Colonic mucosa (tissue), 4 donors: Measurements from ENCODE around the gene IFRD2. TPM values are rescaled to one million over a fixed set of nuclear protein-coding genes. Genes with fewer than 3 reads are reported as not detected.

ENCODE experiments used
- DNase-seq: peaks from one replicate; pipeline ENCODE4 v3.0.0-alpha.2; 2020
- H3K27ac ChIP-seq: fragments of 200-600 bp; one replicate; pipeline ENCODE4 v1.8.0; 2021
- H3K27me3 ChIP-seq: fragments of 200-600 bp; one replicate; pipeline ENCODE4 v1.8.0; 2021
- H3K36me3 ChIP-seq: fragments of 200-600 bp; one replicate; pipeline ENCODE4 v1.8.0; 2021
- H3K4me1 ChIP-seq: fragments of 200-600 bp; one replicate; pipeline ENCODE4 v1.8.0; 2021; ENCODE audit warnings: mild to moderate bottlenecking
- H3K4me3 ChIP-seq: fragments of 200-600 bp; one replicate; pipeline ENCODE4 v1.8.0; 2021
- H3K9ac ChIP-seq, 2 donors: one replicate each; pipeline ENCODE4 v1.7.0; 2013; ENCODE audit warnings: control low read depth in 2 of 2, low read depth in 2 of 2, low read length in 2 of 2
- H3K9me3 ChIP-seq: fragments of 200-600 bp; one replicate; pipeline ENCODE4 v1.8.0; 2021
- intact Hi-C: fragments of 100-400 bp; cut with DNase I; formaldehyde crosslinking; loops from one replicate; pipeline ENCODE4 v1.14.1; 2022
- total RNA-seq, 2 donors: library from RNA; stranded (reverse); fragmentation: NEBNext Ultra II Directional in 1 of 2; extraction: Animal tissue kit (Norgen Biotek cat#: 25700) in 1 of 2; gene quantifications; one replicate each; pipeline ENCODE4 v1.2.1, GENCODE V29; 2021
- TF ChIP-seq, protein P1 (sequence below): fragments of 200-600 bp; IDR thresholded peaks from one replicate; pipeline ENCODE4 v1.8.0; 2022; ENCODE audit warnings: antibody characterized with exemption, mild to moderate bottlenecking
- donor health status: healthy.
- donor health status: DM: no; HTN: no; CAD: no.
- donor health status: DM: no; HTN: no; CAD: no.

The IFRD2 gene
- total RNA-seq, 2 donors from 2014 or later = 52.8 to 129 TPM

DNA sequence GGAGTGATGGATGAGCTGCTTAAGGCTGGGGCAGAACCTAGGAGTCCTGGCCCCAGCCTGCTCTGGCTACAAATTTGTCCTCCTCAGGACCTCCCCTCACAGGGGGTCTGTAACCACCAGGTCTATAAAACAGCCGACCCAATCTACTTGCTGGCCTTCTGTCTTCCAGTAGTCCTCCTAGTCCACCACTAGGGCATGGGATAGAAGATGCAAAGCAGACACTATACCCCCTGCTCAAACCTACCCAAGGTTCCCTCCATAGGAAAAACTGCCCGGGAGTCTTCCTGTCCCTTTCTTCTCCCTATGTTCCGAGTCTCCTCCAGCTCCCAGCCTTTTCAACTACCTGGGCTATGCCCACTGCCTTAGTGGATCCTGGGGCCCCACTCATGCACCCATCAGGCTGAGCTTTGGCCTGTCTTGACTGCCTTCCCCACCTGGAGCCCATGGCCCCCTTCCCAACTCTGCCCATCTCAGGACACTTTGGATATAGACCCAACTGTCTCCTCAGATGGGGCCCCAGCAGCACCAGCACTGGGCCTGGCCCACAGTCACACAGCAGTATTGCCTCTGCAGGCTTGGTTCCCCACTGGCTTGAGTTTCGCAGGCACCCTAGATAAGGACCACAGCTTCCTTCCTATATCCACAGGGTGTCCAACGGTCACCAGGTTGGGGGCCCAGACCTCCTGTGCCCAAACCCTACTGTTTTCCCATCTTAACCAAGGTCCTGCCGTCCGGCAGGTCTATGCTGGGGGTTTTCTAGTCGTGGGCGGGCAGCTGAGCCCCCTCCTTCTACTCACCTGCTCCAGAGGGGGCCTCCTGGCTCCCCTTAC, 5.9 kb upstream of the IFRD2 start:
- peak; percentile 37 for DNase-seq

DNA sequence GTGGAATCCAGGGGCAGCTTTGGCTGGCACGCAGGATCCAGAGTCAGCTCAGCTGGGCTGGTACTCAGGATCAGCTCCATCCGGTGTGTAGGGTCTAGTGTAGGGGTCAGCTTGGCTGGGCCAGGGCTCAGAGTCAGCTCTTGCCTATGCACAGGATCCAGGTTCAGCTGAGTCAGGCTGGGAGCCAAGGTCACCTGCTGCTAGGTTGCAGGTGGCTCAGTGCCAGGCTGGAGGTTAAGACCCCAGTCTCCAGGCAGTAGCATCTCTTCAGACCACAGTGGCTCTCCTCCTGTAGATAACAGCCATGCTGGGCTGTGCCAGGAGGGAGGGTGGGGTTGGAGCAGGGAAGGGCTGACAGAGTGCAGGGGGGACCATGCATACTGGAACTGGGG, 5.2 kb upstream of the IFRD2 start:
- Histone ChIP-seq H3K4me1 (peaks cover 15% of the 10 kb centered on the region), H3K9ac (no peak overlapping the region), H3K27me3 (no peaks in the 10 kb centered on the region), H3K27ac (no peak overlapping the region), H3K9me3 (no peaks in the 10 kb centered on the region), H3K4me3 (no peak overlapping the region), H3K36me3 (no peaks in the 10 kb centered on the region)
- TF ChIP-seq, protein P1, sequence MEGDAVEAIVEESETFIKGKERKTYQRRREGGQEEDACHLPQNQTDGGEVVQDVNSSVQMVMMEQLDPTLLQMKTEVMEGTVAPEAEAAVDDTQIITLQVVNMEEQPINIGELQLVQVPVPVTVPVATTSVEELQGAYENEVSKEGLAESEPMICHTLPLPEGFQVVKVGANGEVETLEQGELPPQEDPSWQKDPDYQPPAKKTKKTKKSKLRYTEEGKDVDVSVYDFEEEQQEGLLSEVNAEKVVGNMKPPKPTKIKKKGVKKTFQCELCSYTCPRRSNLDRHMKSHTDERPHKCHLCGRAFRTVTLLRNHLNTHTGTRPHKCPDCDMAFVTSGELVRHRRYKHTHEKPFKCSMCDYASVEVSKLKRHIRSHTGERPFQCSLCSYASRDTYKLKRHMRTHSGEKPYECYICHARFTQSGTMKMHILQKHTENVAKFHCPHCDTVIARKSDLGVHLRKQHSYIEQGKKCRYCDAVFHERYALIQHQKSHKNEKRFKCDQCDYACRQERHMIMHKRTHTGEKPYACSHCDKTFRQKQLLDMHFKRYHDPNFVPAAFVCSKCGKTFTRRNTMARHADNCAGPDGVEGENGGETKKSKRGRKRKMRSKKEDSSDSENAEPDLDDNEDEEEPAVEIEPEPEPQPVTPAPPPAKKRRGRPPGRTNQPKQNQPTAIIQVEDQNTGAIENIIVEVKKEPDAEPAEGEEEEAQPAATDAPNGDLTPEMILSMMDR = no peak
- intact Hi-C loops = no loop called here
- no peak for DNase-seq

More for the DNA sequence above, 5.9 kb upstream of the IFRD2 start:
- intact Hi-C loops = no loop called here
- TF ChIP-seq, protein P1 = no peak
- Histone ChIP-seq H3K9me3 (no peaks in the 10 kb centered on the region), H3K4me1 (peaks cover 15% of the 10 kb centered on the region), H3K27ac (peak overlapping the region; percentile 88), H3K27me3 (no peaks in the 10 kb centered on the region), H3K36me3 (no peaks in the 10 kb centered on the region), H3K4me3 (peak overlapping the region; percentile 47), H3K9ac (peak overlapping the region; percentile 91 to 97)

DNA sequence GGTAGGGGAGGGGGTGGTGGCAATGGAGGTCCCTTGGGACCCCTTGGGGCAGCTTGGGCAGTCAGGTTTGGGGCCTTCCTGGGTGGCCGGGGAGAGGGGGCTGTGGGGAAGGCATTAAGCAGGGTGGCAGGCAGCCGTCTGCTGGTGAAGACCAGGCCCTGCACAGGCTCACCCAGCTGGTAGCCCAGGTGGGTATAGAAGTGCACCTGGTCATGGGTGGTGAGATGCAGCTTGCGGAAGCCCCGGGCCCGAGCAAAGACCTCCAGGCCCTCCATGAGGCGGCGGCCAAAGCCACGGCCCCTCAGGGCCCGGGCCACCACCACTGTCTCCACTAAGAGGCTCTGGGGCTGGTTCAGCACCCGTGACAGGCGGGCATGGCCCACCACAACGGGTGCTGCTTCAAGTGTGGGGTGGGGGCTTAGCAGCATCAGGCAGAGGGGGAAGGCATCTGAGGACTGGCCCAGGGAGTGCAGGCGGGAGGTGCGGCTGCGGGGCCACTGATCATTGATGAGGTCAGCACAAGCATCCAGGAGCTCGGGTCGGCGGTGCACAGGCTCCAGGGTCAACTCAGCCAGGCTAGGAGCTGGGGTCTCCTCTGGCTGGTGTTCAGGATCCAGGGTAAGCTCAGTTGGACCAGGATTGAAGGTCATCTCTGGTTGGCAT, 4.6 kb upstream of the IFRD2 start:
- H3K27ac ChIP-seq = no peak overlapping the region
- no peak overlapping the region for H3K4me3 ChIP-seq
- H3K9ac ChIP-seq = no peak overlapping the region
- TF ChIP-seq, protein P1 = no peak
- H3K4me1 ChIP-seq = peaks cover 15% of the 10 kb centered on the region
- no peaks in the 10 kb centered on the region for H3K27me3 ChIP-seq
- no peak for DNase-seq
- no peaks in the 10 kb centered on the region for H3K9me3 ChIP-seq
- intact Hi-C loops = no loop called here
- no peaks in the 10 kb centered on the region for H3K36me3 ChIP-seq

DNA sequence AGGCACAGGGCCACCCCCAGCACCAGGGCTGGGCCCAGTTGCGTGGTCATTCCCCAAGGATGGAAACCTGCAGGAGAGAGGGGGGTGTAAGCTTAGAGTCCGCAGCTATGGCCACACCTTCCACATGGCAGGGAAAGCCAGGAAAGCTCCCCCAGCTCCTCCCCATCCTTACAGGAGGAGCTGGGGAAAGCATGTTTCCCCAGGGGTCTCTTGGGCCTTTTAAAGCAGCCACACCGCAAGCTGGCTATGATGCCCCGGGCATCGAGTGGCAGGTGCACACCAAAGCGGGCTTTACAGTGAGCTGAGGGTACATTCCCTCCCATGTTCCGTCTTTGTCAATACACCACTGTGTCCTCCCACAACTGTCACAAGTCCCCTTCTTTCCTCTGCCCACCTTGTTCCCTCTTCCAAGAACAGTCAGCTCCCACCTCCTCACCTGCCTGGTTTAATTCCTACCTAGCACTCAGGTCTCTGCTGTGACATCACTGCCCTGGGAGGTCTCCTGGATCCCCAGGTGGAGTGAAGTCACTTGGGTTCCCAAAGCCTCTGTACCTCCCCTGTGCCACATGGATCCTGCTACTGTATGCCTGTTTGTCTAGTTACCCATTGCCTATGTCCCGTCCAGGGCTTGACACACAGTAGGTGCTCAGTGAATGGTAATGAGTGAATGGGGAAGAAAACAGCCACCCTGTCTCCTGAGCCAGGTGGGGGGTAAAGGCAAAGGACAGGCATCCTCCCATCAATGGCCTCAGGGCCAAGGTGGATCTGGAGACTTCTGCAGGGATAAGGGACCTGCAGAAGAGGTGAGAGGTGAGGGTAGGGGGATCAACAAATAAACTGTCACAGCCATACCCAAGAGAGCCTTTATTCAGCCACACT, 3.6 kb upstream of the IFRD2 start:
- Histone ChIP-seq H3K27ac (no peak overlapping the region), H3K4me1 (peaks cover 22% of the 10 kb centered on the region), H3K9ac (no peak overlapping the region), H3K4me3 (no peak overlapping the region), H3K9me3 (no peaks in the 10 kb centered on the region), H3K27me3 (no peaks in the 10 kb centered on the region), H3K36me3 (no peaks in the 10 kb centered on the region)
- intact Hi-C loops = no loop called here
- TF ChIP-seq, protein P1 = no peak
- no peak for DNase-seq
